Body of pancreas (tissue), 4 donors: ENCODE results near the gene NME9. TPM values are rescaled to one million over a fixed set of nuclear protein-coding genes. Genes with fewer than 3 reads are reported as not detected.

Experiments
- ATAC-seq: fragments of 150-250 bp; one replicate; pipeline ENCODE4 v1.9.1; 2016
- DNase-seq, 4 donors: peaks; one replicate each; pipeline ENCODE4 v3.0.0-alpha.2; 2019
- H3K27ac ChIP-seq, 4 donors: fragments of 200-600 bp; sonication (generic); 1 replicate in 3 of 4; 2 replicates in 1 of 4; pipeline versions ENCODE4 v1.5.1 to v1.6.1; 2016 to 2019; ENCODE audit warnings: mild to moderate bottlenecking in 1 of 4, mixed read lengths in 1 of 4, moderate library complexity in 1 of 4
- H3K27me3 ChIP-seq, 2 donors: fragments of 200-600 bp; sonication (generic); one replicate each; pipeline ENCODE4 v1.6.0; 2016; ENCODE audit warnings: mild to moderate bottlenecking in 1 of 2
- H3K36me3 ChIP-seq, 2 donors: fragments of 200-600 bp; sonication (generic); replicated peaks in 1 of 2; 2 replicates each; pipeline ENCODE4 v1.5.1; 2016; ENCODE audit warnings: low read depth in 2 of 2; ENCODE audit not compliant: insufficient read depth in 1 of 2
- H3K4me1 ChIP-seq: fragments of 200-600 bp; sonication (generic); one replicate; pipeline ENCODE4 v1.6.0; 2016
- H3K4me3 ChIP-seq, 2 donors: fragments of 200-600 bp; sonication (generic); 1 replicate in 1 of 2; 2 replicates in 1 of 2; pipeline ENCODE4 v1.5.1; 2016 to 2019
- H3K9me3 ChIP-seq, 3 donors: fragments of 200-600 bp; sonication (generic); 1 replicate in 2 of 3; 2 replicates in 1 of 3; pipeline ENCODE4 v1.5.1; 2016
- CTCF ChIP-seq, 7 experiments: fragments of 450-650 bp in 4 of 7; fragments of 200-600 bp in 3 of 7; sonication (generic) in 3 of 7; IDR thresholded peaks; one replicate each; pipeline ENCODE4 v1.5.1; 2016 to 2019; ENCODE audit warnings: antibody characterized with exemption in 7 of 7
- POLR2A ChIP-seq, 3 donors: fragments of 450-650 bp; IDR thresholded peaks; one replicate each; pipeline ENCODE4 v1.6.1; 2016; ENCODE audit warnings: antibody characterized with exemption in 3 of 3, mild to moderate bottlenecking in 2 of 3
- WGBS, 2 donors: methylation state at CpG; one replicate each; pipeline ENCODE4 v1.1.5; 2017; 5-methylcytosine and 5-hydroxymethylcytosine counted together
- intact Hi-C: fragments of 100-400 bp; cut with DNase I; formaldehyde crosslinking; loops from one replicate; pipeline ENCODE4 v1.15.1; 2023
- total RNA-seq, 2 donors: library from RNA; depleted of rRNA; stranded (reverse); fragments of >200 nt; gene quantifications; one replicate each; pipeline ENCODE4 v1.1.0, GENCODE V29; 2016

The NME9 gene
- total RNA-seq, 2 donors from 2014 or later, result 1.3 TPM; not detected in 1

DNA sequence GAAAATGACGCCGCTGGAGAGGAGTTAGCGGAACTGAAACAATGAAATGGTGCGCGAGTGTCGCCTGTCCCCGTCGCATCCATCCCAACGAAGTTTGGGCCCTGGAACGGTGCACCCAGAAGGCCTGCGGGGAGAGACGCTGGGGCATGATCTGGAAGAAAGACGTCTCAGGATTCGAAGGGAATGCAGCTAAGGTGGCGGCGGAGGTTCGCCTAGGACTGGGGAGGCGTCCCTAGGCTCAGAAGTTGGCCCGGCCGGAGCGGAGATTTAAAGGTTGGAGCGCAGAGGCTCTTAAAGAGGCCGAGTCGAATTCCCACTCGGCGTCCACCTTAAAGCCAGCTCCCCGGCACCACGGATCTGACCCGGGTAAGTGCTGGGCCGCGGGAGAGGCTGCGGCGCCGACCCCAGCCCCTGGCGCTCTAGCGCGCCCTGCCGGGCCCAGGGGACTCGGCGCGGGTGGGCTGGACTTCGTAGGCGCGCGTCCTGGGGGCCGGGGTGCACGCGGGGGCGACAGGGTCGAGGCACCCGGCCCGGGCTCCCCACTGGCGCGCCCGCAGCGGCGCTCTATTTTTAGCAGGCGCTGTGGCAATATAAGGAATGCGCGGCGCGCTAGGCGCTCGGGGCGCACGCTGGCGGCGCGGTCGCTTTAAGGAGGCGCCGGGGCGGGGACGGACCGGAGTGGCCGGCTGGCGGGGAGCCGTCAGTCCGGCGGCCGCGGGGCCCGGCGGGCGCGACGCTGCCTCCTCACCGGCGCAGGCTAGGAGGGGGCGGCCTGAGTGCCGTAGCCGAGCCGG is 18.5 kb upstream of the NME9 start, which contains the start of gene MRAS:
MRAS (plus strand) TSS at position 620 of the 794 bp plus-strand sequence. CDS start 24,305 bp downstream, outside the sequence.
- no peaks in the 10 kb centered on the region for H3K36me3 ChIP-seq
- peak within 1 kb of the TSS; percentile 31 to 49 for H3K4me3 ChIP-seq
- TF ChIP-seq CTCF (IDR thresholded peaks at IDR 0.05), result peak in 5 of 7 experiments; percentile 17 to 59 (median 37)
- TF ChIP-seq POLR2A (IDR thresholded peaks at IDR 0.05), result peak; percentile 35 to 51 (median 36)
- ATAC-seq (peak; percentile 85), DNase-seq (peak; percentile 75 to 85 (median 77))
- no peaks in the 10 kb centered on the region for H3K27me3 ChIP-seq
- H3K27ac ChIP-seq, result peak within 1 kb of the TSS; percentile 75 to 84 (median 80)
- H3K9me3 ChIP-seq, result no peaks in the 10 kb centered on the region
- intact Hi-C loops, result no loop called here
- H3K4me1 ChIP-seq, result peaks cover 22% of the 10 kb centered on the region
- whole genome bisulfite sequencing, 2 donors, result 0 to 1% methylated on average over 31 to 90 of the region's 93 CpGs

- Histone ChIP-seq H3K36me3 (no peaks in the 10 kb centered on the region), H3K4me1 (peaks cover 16% of the 10 kb centered on the region), H3K4me3 (no peak overlapping the region), H3K9me3 (no peaks in the 10 kb centered on the region), H3K27ac (no peak overlapping the region), H3K27me3 (no peaks in the 10 kb centered on the region)
- ATAC-seq, result no peak
- 15% methylated on average over 1 of the region's 1 CpG; no CpG with 5 or more reads in 1 of the 2 donors for WGBS, 2 donors
- peak in 3 of 4 donors; percentile 33 to 40 (median 38) for DNase-seq
- TF ChIP-seq POLR2A (IDR thresholded peaks at IDR 0.05) (no peak), CTCF (IDR thresholded peaks at IDR 0.05) (no peak)
- intact Hi-C loops, result no loop called here
Measured at GRCh38 chr3:138344754-138345153, 15.1 kb upstream of the NME9 start.

DNA sequence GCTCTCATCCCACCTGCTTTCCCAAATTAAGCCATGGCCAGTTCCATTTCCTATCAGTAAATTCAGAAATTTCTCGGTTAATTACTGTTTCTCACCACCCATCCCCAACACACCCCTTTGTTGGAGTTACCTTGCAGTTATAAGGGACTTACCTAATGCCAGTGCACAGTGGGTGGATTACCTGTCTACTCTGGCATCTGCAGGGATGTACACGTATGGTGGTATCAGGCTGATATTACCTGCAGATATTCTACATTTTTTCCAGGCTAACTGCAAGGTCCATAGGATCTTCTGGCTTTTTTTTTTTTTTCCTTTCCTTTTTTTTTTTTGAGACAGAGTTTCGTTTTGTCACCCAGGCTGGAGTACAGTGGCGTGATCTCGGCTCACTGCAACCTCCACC is 10.9 kb upstream of the NME9 start:
- Histone ChIP-seq H3K4me1 (peaks cover 5% of the 10 kb centered on the region), H3K27ac (no peak overlapping the region), H3K4me3 (no peak overlapping the region), H3K36me3 (no peaks in the 10 kb centered on the region), H3K27me3 (no peaks in the 10 kb centered on the region), H3K9me3 (no peaks in the 10 kb centered on the region)
- intact Hi-C loops, result no loop called here
- TF ChIP-seq CTCF (IDR thresholded peaks at IDR 0.05) (no peak), POLR2A (IDR thresholded peaks at IDR 0.05) (no peak)
- WGBS, 2 donors, result 86 to 93% methylated on average over 5 of the region's 5 CpGs
- DNase-seq (no peak), ATAC-seq (no peak)

- ATAC-seq, result no peak
- Histone ChIP-seq H3K36me3 (no peaks in the 10 kb centered on the region), H3K9me3 (no peaks in the 10 kb centered on the region), H3K27me3 (no peaks in the 10 kb centered on the region), H3K4me1 (peaks cover 14% of the 10 kb centered on the region), H3K27ac (no peak overlapping the region), H3K4me3 (no peak overlapping the region)
- no peak for DNase-seq
- no peak for TF ChIP-seq POLR2A (IDR thresholded peaks at IDR 0.05)
- TF ChIP-seq CTCF (IDR thresholded peaks at IDR 0.05), result no peak
- WGBS, 2 donors, result 87 to 88% methylated on average over 5 of the region's 5 CpGs
- intact Hi-C loops, result no loop called here
Measured at GRCh38 chr3:138338811-138339210, 9.2 kb upstream of the NME9 start.
